Erythroblast (primary cell): Measurements from ENCODE around the gene PHAX.
"Not testable (repeated sequence)": the region's sequence is repeated elsewhere in the genome, so short reads cannot be mapped to it uniquely, and the experiment has no call there.

Experiments
- GATA1 ChIP-seq: IDR thresholded peaks from 2 replicates; pipeline ENCODE4 v1.6.1; 2011; ENCODE audit warnings: low read depth, mild to moderate bottlenecking, control low read depth, low read length, moderate library complexity
- POLR2A ChIP-seq: IDR thresholded peaks from 2 replicates; pipeline ENCODE4 v1.6.1; 2011; ENCODE audit warnings: mild to moderate bottlenecking, low read length

GRCh38 chr5:126649709-126650108, 49.0 kb downstream of the PHAX start:
- not testable (repeated sequence) for TF ChIP-seq POLR2A, GATA1
